Measurements from ENCODE around the gene HKDC1.

- TF ChIP-seq CTCF (IDR thresholded peaks at IDR 0.05): no peak
- no peak for TF ChIP-seq ZFX (IDR thresholded peaks at IDR 0.05; ENCODE audit: borderline replicate concordance)
Measured at GRCh38 chr10:69176823-69177222, 43.3 kb upstream of the HKDC1 start.
